Measurements from ENCODE around the gene CMC2. TPM values are rescaled to one million over a fixed set of nuclear protein-coding genes. Genes with fewer than 3 reads are reported as not detected.
A peak's percentile ranks its signal among the peaks of the same experiment; 100 is the strongest.

Gene CMC2
- total RNA-seq, 1 donor from 2014 or later, result 46.6 TPM

- TF ChIP-seq, protein P1, sequence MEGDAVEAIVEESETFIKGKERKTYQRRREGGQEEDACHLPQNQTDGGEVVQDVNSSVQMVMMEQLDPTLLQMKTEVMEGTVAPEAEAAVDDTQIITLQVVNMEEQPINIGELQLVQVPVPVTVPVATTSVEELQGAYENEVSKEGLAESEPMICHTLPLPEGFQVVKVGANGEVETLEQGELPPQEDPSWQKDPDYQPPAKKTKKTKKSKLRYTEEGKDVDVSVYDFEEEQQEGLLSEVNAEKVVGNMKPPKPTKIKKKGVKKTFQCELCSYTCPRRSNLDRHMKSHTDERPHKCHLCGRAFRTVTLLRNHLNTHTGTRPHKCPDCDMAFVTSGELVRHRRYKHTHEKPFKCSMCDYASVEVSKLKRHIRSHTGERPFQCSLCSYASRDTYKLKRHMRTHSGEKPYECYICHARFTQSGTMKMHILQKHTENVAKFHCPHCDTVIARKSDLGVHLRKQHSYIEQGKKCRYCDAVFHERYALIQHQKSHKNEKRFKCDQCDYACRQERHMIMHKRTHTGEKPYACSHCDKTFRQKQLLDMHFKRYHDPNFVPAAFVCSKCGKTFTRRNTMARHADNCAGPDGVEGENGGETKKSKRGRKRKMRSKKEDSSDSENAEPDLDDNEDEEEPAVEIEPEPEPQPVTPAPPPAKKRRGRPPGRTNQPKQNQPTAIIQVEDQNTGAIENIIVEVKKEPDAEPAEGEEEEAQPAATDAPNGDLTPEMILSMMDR (IDR thresholded peaks at IDR 0.05), result peak; percentile 56
- intact Hi-C loops (cut with DNase I), result no loop called here
- Histone ChIP-seq H3K9me3 (no peaks in the 10 kb centered on the region), H3K36me3 (no peaks in the 10 kb centered on the region), H3K4me1 (no peaks in the 10 kb centered on the region), H3K27me3 (ENCODE audit: low read depth) (no peaks in the 10 kb centered on the region), H3K4me3 (no peak overlapping the region), H3K27ac (no peak overlapping the region)
- ATAC-seq (peak in 1 of 2 donors; percentile 51), DNase-seq (peak; percentile 61)
Observed at GRCh38 chr16:80948886-80949493, 57.7 kb downstream of the CMC2 start.

GRCh38 chr16:80947708-80948625, 58.7 kb downstream of the CMC2 start:
- Histone ChIP-seq H3K4me1 (no peaks in the 10 kb centered on the region), H3K4me3 (no peak overlapping the region), H3K27ac (no peak overlapping the region), H3K27me3 (ENCODE audit: low read depth) (no peaks in the 10 kb centered on the region), H3K36me3 (no peaks in the 10 kb centered on the region), H3K9me3 (no peaks in the 10 kb centered on the region)
- DNase-seq (no peak), ATAC-seq (no peak)
- intact Hi-C loops (cut with DNase I), result no loop called here
- TF ChIP-seq, protein P1 (IDR thresholded peaks at IDR 0.05), result no peak

- no peaks in the 10 kb centered on the region for H3K27me3 ChIP-seq (ENCODE audit: low read depth)
- H3K4me1 ChIP-seq, result no peaks in the 10 kb centered on the region
- no peaks in the 10 kb centered on the region for H3K9me3 ChIP-seq
- H3K36me3 ChIP-seq, result no peaks in the 10 kb centered on the region
- ATAC-seq, result no peak
- DNase-seq, result no peak
- intact Hi-C loops (cut with DNase I), result no loop called here
- H3K27ac ChIP-seq, result no peak overlapping the region
- TF ChIP-seq, protein P1 (IDR thresholded peaks at IDR 0.05), result no peak
- H3K4me3 ChIP-seq, result no peak overlapping the region
Observed at GRCh38 chr16:80947239-80947638, 59.4 kb downstream of the CMC2 start.

DNA sequence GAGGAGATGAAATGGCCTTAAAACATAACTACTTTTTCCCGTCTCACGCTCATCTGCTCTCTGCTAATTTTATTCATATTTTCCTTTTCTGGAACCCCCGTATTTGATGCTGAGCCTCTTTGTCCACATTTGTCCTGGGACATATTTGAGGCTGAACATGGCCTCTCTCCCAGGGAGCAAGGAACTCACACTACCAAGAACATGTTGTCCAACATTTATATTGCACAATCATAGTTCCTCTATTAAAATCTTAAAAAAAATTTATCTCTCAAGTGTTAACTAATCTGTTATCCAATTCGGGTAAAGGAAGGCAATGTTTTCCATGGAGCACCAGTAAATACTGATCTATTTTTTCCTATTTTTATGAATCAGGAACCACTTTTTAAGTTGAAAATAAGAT, 60.2 kb downstream of the CMC2 start:
- no peaks in the 10 kb centered on the region for H3K4me1 ChIP-seq
- TF ChIP-seq, protein P1 (IDR thresholded peaks at IDR 0.05), result no peak
- no peak overlapping the region for H3K4me3 ChIP-seq
- H3K27ac ChIP-seq, result no peak overlapping the region
- no peaks in the 10 kb centered on the region for H3K36me3 ChIP-seq
- no peak for DNase-seq
- no peaks in the 10 kb centered on the region for H3K9me3 ChIP-seq
- no peaks in the 10 kb centered on the region for H3K27me3 ChIP-seq (ENCODE audit: low read depth)
- ATAC-seq, result no peak
- intact Hi-C loops (cut with DNase I), result no loop called here

DNA sequence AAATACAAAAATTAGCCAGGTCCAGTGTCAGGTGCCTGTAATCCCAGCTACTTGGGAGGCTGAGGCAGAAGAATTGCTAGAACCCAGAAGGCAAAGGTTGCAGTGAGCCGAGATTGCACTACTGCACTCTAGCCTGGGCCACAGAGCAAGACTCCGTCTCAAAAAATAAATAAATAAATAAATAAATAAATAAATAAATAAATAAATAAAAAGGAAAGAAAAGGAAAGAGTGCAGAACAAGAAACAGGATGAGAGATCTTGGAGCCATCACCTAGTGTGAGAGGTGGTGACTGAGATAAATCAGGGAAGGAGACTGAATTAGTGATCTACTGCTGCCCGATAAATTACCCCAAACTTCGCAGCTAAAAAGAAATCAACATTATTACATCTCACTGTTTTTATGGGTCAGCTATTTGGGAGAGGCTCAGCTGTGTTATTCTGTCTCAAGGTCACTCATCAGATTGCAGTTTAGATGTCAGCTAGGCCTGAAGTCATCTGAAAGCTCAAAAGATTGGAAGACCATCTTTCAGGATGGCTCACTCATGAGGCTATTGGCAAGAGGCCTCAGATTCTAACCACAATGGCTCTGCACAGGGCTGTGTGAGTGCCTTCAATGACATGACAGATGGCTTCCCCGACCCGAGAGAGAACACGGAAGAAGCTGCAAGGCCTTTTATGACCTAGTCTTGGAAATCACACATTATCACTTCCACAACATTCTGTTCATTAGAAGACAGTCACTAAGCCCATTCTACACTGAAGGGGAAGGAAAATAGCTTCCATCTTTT, 66.4 kb downstream of the CMC2 start:
- ATAC-seq, result no peak
- H3K27me3 ChIP-seq (ENCODE audit: low read depth), result no peaks in the 10 kb centered on the region
- TF ChIP-seq, protein P1 (IDR thresholded peaks at IDR 0.05), result no peak
- intact Hi-C loops (cut with DNase I), result no loop called here
- DNase-seq, result no peak
- no peaks in the 10 kb centered on the region for H3K36me3 ChIP-seq
- no peaks in the 10 kb centered on the region for H3K4me1 ChIP-seq
- H3K9me3 ChIP-seq, result no peaks in the 10 kb centered on the region
- no peak overlapping the region for H3K27ac ChIP-seq
- H3K4me3 ChIP-seq, result no peak overlapping the region
